ENCODE results near the gene PEX1.

Gene PEX1

GRCh38 chr7:92534572-92534971 is 6.3 kb upstream of the PEX1 start (continued):
- TF ChIP-seq ZNF362 (tag by site-specific recombination; IDR thresholded peaks at IDR 0.05), result peak; percentile 55; the same call in 1 of the 2 replicates
- TF ChIP-seq ZNF202 (tag by site-specific recombination; IDR thresholded peaks at IDR 0.05; ENCODE audit: borderline replicate concordance), result no peak
- TF ChIP-seq ZNF600 (tag by site-specific recombination; IDR thresholded peaks at IDR 0.05), result no peak
- TF ChIP-seq ZNF747 (tag by site-specific recombination; IDR thresholded peaks at IDR 0.05), result no peak
- no peak for TF ChIP-seq ZNF174 (tag by site-specific recombination; IDR thresholded peaks at IDR 0.05)
- TF ChIP-seq ZNF596 (tag by site-specific recombination; IDR thresholded peaks at IDR 0.05), result peak; percentile 57; the same call in 1 of the 2 replicates
- no peak for TF ChIP-seq ZNF654 (tag by site-specific recombination; IDR thresholded peaks at IDR 0.05; ENCODE audit: low read depth)
- no peak for TF ChIP-seq TRIM28 (IDR thresholded peaks at IDR 0.05; ENCODE audit: borderline replicate concordance, low read length)
- peak; percentile 73 for TF ChIP-seq SP7 (tag by site-specific recombination; IDR thresholded peaks at IDR 0.05)
- TF ChIP-seq ZNF513 (tag by site-specific recombination; IDR thresholded peaks at IDR 0.05), result peak; percentile 23; the same call in 1 of the 2 replicates
- peak; percentile 88 for TF ChIP-seq PRDM4 (tag by site-specific recombination; IDR thresholded peaks at IDR 0.05)
- no peak for TF ChIP-seq ZNF221 (tag by site-specific recombination; IDR thresholded peaks at IDR 0.05; ENCODE audit: borderline replicate concordance)
- peak; percentile 85 for TF ChIP-seq ZBTB17 (tag by site-specific recombination; IDR thresholded peaks at IDR 0.05)
- no peak for TF ChIP-seq KLF9 (tag by site-specific recombination; IDR thresholded peaks at IDR 0.05; ENCODE audit: low read depth)
- TF ChIP-seq GLI4 (tag by site-specific recombination; IDR thresholded peaks at IDR 0.05), result no peak
- TF ChIP-seq ZNF18 (tag by site-specific recombination; IDR thresholded peaks at IDR 0.05), result no peak
- peak; percentile 98 for TF ChIP-seq OSR2 (tag by site-specific recombination; IDR thresholded peaks at IDR 0.05)
- TF ChIP-seq YY1 (tag by site-specific recombination; IDR thresholded peaks at IDR 0.05), result no peak
- no peak for TF ChIP-seq ZBTB6 (tag by site-specific recombination; IDR thresholded peaks at IDR 0.05)
- TF ChIP-seq ZNF391 (tag by site-specific recombination; IDR thresholded peaks at IDR 0.05; ENCODE audit: borderline replicate concordance, low read depth), result no peak
- TF ChIP-seq ZNF501 (tag by site-specific recombination; IDR thresholded peaks at IDR 0.05), result peak; percentile 67; the same call in 1 of the 2 replicates
- peak; percentile 91 for TF ChIP-seq ZNF843 (tag by site-specific recombination; IDR thresholded peaks at IDR 0.05)
- peak; percentile 97 for TF ChIP-seq PRDM6 (tag by site-specific recombination; IDR thresholded peaks at IDR 0.05)
- no peak for TF ChIP-seq ZNF169 (tag by site-specific recombination; IDR thresholded peaks at IDR 0.05)
- TF ChIP-seq ZNF777 (tag by site-specific recombination; IDR thresholded peaks at IDR 0.05; ENCODE audit: borderline replicate concordance), result no peak
- TF ChIP-seq SP3 (tag by site-specific recombination; IDR thresholded peaks at IDR 0.05), result no peak
- TF ChIP-seq ZNF610 (tag by site-specific recombination; IDR thresholded peaks at IDR 0.05; ENCODE audit: borderline replicate concordance), result peak; percentile 43; the same call in 1 of the 2 replicates
- TF ChIP-seq PATZ1 (tag by site-specific recombination; IDR thresholded peaks at IDR 0.05), result 0 out of 2 replicates have a peak, but pooled peaks have one; percentile 28
- TF ChIP-seq RBAK (tag by site-specific recombination; IDR thresholded peaks at IDR 0.05), result no peak
- no peak for TF ChIP-seq ZNF473 (tag by site-specific recombination; IDR thresholded peaks at IDR 0.05)
